Retinal pigment epithelial cell (primary cell): ENCODE results near the gene YTHDF2.
A peak's percentile ranks its signal among the peaks of the same experiment; 100 is the strongest.
"Not testable (repeated sequence)": the region's sequence is repeated elsewhere in the genome, so short reads cannot be mapped to it uniquely, and the experiment has no call there.

ENCODE experiments used
- DNase-seq: peaks from one replicate; pipeline ENCODE4 v3.0.0-alpha.2; 2010; ENCODE audit warnings: low read depth
- H3K4me3 ChIP-seq: 2 replicates; pipeline ENCODE4 v1.5.1; 2011; ENCODE audit warnings: mild to moderate bottlenecking, low read length, control low read depth, moderate library complexity
- CTCF ChIP-seq: conservative IDR thresholded peaks from 2 replicates; pipeline ENCODE4 v1.5.1; 2011; ENCODE audit warnings: low read depth, low read length, control low read depth, inconsistent platforms

Gene YTHDF2

GRCh38 chr1:28750330-28750729, 13.6 kb downstream of the YTHDF2 start:
- H3K4me3 ChIP-seq: no peak overlapping the region
- no peak for DNase-seq
- no peak for TF ChIP-seq CTCF

GRCh38 chr1:28750771-28751294, 14.1 kb downstream of the YTHDF2 start:
- not testable (repeated sequence) for DNase-seq, H3K4me3 ChIP-seq

GRCh38 chr1:28751315-28752060, 14.7 kb downstream of the YTHDF2 start:
- DNase-seq: no peak
- no peak for TF ChIP-seq CTCF
- no peak overlapping the region for H3K4me3 ChIP-seq

GRCh38 chr1:28755701-28756100, 19.0 kb downstream of the YTHDF2 start:
- TF ChIP-seq CTCF: no peak
- no peak overlapping the region for H3K4me3 ChIP-seq
- DNase-seq: no peak

GRCh38 chr1:28756846-28757245, 20.1 kb downstream of the YTHDF2 start:
- TF ChIP-seq CTCF: peak; percentile 45
- no peak for DNase-seq
- no peak overlapping the region for H3K4me3 ChIP-seq

- H3K4me3 ChIP-seq: no peak overlapping the region
- DNase-seq: no peak
- TF ChIP-seq CTCF: no peak
Observed at GRCh38 chr1:28758420-28758819, 21.7 kb downstream of the YTHDF2 start.

- no peak for TF ChIP-seq CTCF
- no peak overlapping the region for H3K4me3 ChIP-seq
- DNase-seq: no peak
Observed at GRCh38 chr1:28759257-28759656, 22.5 kb downstream of the YTHDF2 start.

- H3K4me3 ChIP-seq: no peak overlapping the region
- no peak for TF ChIP-seq CTCF
- no peak for DNase-seq
Observed at GRCh38 chr1:28761189-28761588, 24.4 kb downstream of the YTHDF2 start.
